Measurements from ENCODE around the gene KRT82.

KRT82 gene

DNA sequence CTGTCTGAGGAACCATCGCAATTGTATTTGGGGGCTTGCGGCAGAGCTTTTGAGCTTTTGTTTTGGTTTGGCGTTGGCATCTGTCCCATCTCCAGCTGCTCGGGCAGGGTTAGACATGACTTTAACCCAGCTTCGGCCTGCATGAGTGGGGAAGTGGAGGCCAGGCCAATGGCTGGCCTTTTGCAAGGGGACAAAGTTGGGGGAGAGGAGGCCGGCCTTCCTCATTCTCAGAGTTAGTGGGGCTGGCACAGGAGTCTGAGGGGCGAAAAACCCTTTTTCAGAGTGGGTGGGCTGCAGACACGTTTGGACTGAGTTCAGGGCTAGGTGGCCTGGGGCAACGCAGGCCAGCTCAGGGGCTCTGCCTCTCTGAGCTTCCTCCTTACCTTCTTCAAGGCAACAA is 5.2 kb downstream of the KRT82 start:
- TF ChIP-seq EZH2 (IDR thresholded peaks at IDR 0.05; ENCODE audit: borderline replicate concordance, low read length) (no peak), CTCF (IDR thresholded peaks at IDR 0.05; ENCODE audit: low read length) (no peak)
- no peaks in the 10 kb centered on the region for H3F3A ChIP-seq (ENCODE audit: insufficient read depth, low read length)
- no peaks in the 10 kb centered on the region for H3K36me3 ChIP-seq (ENCODE audit: insufficient read depth, low read length)
- no peak overlapping the region for H2AFZ ChIP-seq (ENCODE audit: low read length)
- no peak overlapping the region for H3K4me3 ChIP-seq (ENCODE audit: low read depth, low read length, poor library complexity, severe bottlenecking)
- no peaks in the 10 kb centered on the region for H3K4me1 ChIP-seq (ENCODE audit: insufficient read depth, low read length, severe bottlenecking)
- no peaks in the 10 kb centered on the region for H3K9me2 ChIP-seq (ENCODE audit: low read depth, low read length)
- no peaks in the 10 kb centered on the region for H3K27me3 ChIP-seq (ENCODE audit: insufficient read depth, low read length)
- no peak overlapping the region for H3K4me2 ChIP-seq (ENCODE audit: low read length)
- no peak overlapping the region for H3K27ac ChIP-seq (ENCODE audit: low read depth, low read length, poor library complexity, severe bottlenecking)
- H4K20me1 ChIP-seq (ENCODE audit: insufficient read depth, low read length) = no peaks in the 10 kb centered on the region
- H3K79me2 ChIP-seq (ENCODE audit: insufficient read depth, low read length) = no peaks in the 10 kb centered on the region
- H3K9ac ChIP-seq (ENCODE audit: low read length) = no peak overlapping the region
- H3K9me3 ChIP-seq (ENCODE audit: low read length) = no peaks in the 10 kb centered on the region

DNA sequence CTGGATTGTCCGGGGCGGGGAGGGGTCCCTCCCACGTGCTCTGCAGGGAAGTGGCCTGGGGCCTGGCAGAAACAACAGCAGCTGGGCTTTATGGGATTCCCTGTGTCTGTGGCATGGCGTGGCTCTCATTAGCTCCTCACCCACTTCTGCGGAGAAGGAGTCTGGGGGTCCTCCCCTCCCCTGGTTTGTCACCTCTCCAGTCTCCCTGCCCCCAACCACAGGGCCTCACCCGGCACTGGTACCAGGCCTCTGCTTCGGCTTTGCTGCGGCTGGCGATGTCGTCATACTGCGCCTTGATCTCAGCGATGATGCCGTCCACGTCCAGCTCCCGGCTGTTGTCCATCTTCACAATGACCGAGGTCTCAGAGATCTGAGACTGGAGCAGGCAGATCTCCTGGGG is 6.4 kb downstream of the KRT82 start:
- Histone ChIP-seq H3K9ac (ENCODE audit: low read length) (no peak overlapping the region), H3K9me2 (ENCODE audit: low read depth, low read length) (no peaks in the 10 kb centered on the region), H3K9me3 (ENCODE audit: low read length) (no peaks in the 10 kb centered on the region), H3K27ac (ENCODE audit: low read depth, low read length, poor library complexity, severe bottlenecking) (no peak overlapping the region), H3K4me3 (ENCODE audit: low read depth, low read length, poor library complexity, severe bottlenecking) (no peak overlapping the region), H3K36me3 (ENCODE audit: insufficient read depth, low read length) (no peaks in the 10 kb centered on the region), H3K4me1 (ENCODE audit: insufficient read depth, low read length, severe bottlenecking) (no peaks in the 10 kb centered on the region), H4K20me1 (ENCODE audit: insufficient read depth, low read length) (no peaks in the 10 kb centered on the region), H2AFZ (ENCODE audit: low read length) (no peak overlapping the region), H3F3A (ENCODE audit: insufficient read depth, low read length) (no peaks in the 10 kb centered on the region), H3K27me3 (ENCODE audit: insufficient read depth, low read length) (no peaks in the 10 kb centered on the region), H3K4me2 (ENCODE audit: low read length) (no peak overlapping the region), H3K79me2 (ENCODE audit: insufficient read depth, low read length) (no peaks in the 10 kb centered on the region)
- no peak for TF ChIP-seq CTCF (IDR thresholded peaks at IDR 0.05; ENCODE audit: low read length)
- TF ChIP-seq EZH2 (IDR thresholded peaks at IDR 0.05; ENCODE audit: borderline replicate concordance, low read length) = no peak

DNA sequence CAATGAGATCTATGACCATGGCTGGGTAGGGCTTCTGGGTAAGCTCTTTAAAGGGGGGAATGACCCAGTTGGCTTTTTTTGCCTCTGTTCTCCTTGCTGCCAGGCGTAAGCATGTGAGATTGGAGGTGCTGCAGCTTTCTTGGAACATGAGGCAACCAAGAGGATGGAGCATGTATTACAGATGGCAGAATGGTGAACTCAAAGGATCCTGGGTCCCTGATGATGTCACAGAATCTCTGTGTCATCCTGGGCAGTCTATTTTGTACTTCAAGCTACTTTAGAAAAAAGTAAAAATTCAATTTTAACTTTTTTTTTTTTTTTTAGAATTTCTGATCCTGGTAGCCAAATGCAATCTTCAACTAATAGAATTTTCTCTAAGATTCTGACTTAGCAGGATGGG is 8.0 kb downstream of the KRT82 start:
- H3K79me2 ChIP-seq (ENCODE audit: insufficient read depth, low read length) = no peaks in the 10 kb centered on the region
- H3K27me3 ChIP-seq (ENCODE audit: insufficient read depth, low read length) = no peaks in the 10 kb centered on the region
- no peak overlapping the region for H3K27ac ChIP-seq (ENCODE audit: low read depth, low read length, poor library complexity, severe bottlenecking)
- no peak for TF ChIP-seq CTCF (IDR thresholded peaks at IDR 0.05; ENCODE audit: low read length)
- TF ChIP-seq EZH2 (IDR thresholded peaks at IDR 0.05; ENCODE audit: borderline replicate concordance, low read length) = no peak
- no peaks in the 10 kb centered on the region for H3K9me3 ChIP-seq (ENCODE audit: low read length)
- no peaks in the 10 kb centered on the region for H3F3A ChIP-seq (ENCODE audit: insufficient read depth, low read length)
- no peaks in the 10 kb centered on the region for H3K4me1 ChIP-seq (ENCODE audit: insufficient read depth, low read length, severe bottlenecking)
- no peaks in the 10 kb centered on the region for H4K20me1 ChIP-seq (ENCODE audit: insufficient read depth, low read length)
- H3K9me2 ChIP-seq (ENCODE audit: low read depth, low read length) = no peaks in the 10 kb centered on the region
- H3K4me3 ChIP-seq (ENCODE audit: low read depth, low read length, poor library complexity, severe bottlenecking) = no peak overlapping the region
- no peak overlapping the region for H3K9ac ChIP-seq (ENCODE audit: low read length)
- no peak overlapping the region for H2AFZ ChIP-seq (ENCODE audit: low read length)
- H3K4me2 ChIP-seq (ENCODE audit: low read length) = no peak overlapping the region
- no peaks in the 10 kb centered on the region for H3K36me3 ChIP-seq (ENCODE audit: insufficient read depth, low read length)

Data from OCI-LY1 (cell line).